DMS114 treated with DMSO at 0.1 percent for 48 hours (cell line): ENCODE measurements around the gene COL23A1.

Source experiments
- DNase-seq: peaks from one replicate; lab custom pipeline; 2025; ENCODE audit not compliant: unreplicated experiment; lab: John Stamatoyannopoulos, UW

Gene COL23A1

DNA sequence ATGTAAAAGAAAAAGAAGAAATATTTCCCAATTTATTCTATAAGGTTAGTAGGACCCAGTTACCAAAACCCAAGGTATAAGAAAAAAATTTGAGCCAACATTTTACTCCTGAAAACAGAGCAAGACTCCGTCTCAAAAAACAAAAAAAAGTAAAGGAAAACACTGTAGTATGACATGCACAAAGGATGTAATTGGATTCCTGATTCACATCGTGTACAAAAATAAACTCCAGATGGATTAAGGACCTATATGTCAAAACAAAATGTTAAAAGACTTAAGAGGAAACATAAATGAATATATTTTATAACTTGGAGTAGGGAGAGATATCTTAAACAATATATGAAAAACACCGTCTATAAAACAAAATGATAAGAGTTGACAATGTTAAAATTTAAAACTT, 371.4 kb downstream of the COL23A1 start:
- DNase-seq = no peak

DNA sequence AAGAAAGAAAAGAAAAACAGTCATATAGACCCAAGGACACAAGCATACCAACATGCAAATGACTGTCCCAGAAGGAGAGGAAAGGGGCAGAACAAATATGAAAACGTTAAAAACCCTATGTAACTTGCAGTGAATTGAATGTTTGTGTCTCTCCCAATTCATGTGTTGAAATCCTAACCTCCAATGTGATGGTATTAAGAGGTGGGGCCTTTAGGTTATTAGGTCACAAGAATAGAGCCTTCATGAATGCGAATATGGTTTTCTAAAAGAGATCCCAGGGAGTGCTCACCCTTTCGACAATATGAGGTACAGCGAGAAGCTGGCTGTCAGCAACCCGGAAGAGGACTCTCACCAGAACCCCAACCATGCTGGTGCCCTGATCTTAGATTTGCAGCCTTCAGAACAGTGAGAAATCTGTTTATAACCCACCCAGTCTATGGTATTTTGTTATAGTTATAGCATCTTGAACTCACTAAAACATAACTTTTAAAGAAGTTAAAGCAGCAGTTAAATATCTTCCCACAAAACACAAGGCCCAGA, 371.9 kb downstream of the COL23A1 start:
- DNase-seq = no peak

DNA sequence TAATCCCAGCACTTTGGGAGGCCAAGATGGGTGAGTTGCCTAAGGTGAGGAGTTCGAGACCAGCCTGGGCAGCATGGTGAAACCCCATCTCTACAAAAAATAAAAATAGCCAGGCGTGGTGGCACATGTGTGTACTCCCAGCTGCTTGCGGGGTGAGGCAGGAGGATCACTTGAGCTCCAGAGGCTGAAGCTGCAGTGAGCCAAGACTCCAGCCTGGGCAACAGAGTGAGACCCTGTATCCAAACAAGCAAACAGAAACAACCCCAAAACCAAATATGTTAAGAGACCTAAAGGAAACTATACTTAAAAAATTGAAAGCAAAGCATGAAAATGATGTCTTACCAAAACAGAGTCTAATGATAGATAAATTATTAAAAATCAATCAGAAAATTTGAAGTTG, 373.4 kb downstream of the COL23A1 start:
- DNase-seq = no peak

DNA sequence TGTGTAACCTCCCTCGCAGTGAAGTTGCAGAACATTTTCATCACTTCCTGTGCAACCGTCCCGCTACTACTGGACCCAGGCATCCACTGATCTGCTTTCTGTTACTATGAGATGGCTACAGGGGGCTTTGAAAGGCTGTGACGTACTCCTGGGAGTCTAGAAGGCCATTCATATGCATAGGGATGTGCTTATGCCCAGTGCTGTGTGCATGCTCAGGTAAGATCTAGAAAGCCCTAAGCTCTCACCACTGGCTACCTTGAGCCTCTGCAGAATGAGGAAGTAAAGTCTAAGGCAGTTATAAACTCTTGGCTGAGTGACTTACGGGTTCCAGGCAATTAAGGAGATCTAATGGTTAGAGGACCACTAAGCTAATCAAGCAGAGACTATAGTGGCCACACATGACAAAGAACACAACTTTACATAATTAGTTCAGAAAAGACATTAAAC, 374.1 kb downstream of the COL23A1 start:
- no peak for DNase-seq

DNA sequence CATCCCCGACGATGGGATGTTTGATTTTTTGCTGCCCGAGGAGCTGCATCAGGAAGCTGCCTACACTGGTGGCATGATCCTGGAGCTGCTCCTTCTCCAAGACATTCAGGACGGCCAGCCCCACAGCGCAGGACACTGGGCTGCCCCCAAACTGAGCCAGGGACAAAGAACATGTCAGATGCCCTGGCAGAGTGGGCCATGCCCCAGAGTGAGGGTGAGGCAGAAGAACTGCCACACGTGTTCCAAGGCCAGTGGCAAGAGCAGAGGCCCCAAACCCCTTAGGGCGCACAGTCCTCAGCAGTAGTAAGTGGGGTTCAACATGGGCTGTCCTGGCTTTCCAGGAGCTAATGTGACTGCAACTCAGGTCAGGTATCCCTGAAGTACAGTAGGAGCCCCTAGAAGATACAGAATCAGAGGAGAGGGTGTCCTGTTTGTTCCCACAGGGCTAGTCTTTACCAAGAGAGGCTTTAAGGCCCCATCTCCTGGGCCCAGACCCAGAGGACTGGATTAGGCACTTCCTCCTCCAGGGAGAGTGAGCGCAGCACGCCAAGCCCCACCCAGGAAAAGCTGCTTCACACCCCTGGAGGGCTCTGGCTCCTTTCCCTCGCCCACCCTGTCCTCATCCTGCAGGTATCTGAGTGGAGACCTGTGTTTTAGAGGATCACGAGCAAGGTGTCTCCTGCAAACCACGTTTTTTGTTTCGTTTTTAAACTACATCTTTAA, 374.8 kb downstream of the COL23A1 start:
- no peak for DNase-seq

DNA sequence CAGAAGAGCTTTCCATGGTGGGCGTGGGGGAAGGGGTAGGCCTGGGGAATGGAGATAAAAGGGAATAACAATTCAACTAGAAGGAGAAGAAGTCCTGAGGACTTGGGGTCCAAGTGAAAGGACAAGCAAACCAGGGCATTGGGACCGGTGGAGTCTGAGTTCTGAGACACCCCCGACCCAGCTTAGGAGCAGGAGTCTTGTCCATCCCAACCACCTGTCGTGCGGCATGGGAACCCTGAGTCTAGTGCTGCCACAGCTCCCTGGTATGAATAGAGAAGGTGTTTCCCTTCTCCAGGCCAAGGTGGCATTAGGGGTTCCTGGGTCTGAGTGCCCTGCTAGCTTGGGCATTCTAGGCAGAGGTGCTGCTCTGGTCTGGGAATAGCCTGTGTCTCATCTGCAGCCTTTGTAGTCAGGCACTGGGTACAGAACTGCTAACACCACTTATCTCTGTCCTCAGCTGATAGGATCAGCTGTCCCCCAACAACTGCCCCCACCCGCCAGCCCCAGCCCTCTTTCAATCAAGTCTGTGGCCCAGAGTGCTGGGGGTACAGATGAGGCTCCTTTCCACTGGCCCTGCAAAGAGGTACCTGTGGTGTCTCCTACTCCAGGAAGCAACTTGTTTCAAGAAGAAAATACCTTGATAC, 375.9 kb downstream of the COL23A1 start:
- DNase-seq = no peak

DNA sequence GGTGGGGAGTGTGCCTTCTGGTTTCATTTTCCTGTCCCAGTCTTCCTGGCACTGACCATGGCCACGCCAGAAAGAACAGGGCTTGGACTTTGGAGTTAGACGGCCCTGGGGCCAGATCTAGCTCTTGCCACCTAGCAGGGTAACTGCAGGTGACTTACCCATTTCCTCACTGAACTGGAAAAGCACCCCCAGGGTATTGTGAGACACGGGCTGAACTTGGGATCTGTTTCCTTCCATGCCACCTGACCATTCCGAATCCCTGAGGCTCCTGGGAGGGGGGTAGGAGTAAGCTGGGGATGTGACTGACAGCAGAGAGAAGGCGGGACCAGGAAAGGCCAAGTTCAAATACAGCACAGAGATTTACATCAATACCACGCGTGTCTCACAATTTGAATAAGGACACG, 376.4 kb downstream of the COL23A1 start:
- no peak for DNase-seq

DNA sequence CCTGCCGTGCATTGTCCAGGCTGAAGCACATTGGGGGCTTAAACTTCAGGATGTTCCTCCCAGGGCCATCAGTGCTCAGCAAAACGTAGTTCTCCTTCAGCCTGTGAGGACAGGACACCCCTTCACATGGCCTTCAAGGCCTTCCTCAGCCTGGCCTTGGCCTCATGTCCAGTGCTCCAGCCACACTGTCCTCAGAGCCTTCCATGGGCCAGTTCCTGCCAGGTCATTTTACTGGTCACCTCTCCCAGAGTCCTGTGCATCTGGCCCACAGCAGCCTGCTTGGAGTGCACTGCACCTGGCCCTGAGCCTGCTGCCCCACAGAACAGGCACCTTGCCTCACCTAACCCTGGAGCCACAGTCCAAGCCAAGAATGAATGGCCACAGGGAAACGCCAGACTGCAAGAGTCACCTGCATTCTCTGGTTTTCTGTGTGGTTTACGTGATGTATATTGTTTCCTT, 377.2 kb downstream of the COL23A1 start:
- DNase-seq = no peak

DNA sequence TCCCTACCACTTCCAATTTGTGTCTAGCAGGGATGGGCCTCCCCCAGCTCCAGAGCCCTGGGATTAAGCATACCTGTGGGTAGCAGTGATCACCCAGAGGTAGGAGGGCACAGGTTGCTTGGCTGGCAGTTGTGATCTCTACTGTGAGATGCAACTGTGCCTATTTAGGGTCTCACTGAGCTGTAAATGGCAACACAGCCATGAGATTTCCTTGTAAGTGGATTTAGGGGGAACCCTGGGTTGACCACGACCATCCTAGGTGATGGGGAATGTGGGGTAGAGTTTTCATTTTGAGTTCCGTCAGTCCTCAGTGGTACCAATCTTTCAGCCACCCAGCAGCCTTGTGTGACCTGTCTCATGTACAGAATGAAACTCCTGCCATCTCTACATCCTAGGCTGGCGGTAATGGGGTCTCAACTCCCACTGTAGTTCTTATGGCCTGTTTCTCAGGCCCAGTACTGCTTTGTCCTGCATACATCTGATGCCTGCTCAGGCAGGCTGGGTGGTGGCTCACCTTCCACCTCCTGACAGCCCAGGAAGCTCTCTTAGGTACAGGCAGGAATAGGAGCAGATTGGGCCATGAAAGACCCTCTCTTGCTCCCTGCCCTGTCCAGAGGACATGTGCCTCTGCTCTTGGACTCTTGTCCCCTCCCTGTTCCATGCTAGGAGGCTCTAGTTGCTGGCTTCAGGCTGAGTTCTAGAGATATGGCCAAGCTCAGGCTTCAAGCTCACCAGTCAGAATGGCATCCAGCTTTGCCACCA, 377.8 kb downstream of the COL23A1 start:
- no peak for DNase-seq

DNA sequence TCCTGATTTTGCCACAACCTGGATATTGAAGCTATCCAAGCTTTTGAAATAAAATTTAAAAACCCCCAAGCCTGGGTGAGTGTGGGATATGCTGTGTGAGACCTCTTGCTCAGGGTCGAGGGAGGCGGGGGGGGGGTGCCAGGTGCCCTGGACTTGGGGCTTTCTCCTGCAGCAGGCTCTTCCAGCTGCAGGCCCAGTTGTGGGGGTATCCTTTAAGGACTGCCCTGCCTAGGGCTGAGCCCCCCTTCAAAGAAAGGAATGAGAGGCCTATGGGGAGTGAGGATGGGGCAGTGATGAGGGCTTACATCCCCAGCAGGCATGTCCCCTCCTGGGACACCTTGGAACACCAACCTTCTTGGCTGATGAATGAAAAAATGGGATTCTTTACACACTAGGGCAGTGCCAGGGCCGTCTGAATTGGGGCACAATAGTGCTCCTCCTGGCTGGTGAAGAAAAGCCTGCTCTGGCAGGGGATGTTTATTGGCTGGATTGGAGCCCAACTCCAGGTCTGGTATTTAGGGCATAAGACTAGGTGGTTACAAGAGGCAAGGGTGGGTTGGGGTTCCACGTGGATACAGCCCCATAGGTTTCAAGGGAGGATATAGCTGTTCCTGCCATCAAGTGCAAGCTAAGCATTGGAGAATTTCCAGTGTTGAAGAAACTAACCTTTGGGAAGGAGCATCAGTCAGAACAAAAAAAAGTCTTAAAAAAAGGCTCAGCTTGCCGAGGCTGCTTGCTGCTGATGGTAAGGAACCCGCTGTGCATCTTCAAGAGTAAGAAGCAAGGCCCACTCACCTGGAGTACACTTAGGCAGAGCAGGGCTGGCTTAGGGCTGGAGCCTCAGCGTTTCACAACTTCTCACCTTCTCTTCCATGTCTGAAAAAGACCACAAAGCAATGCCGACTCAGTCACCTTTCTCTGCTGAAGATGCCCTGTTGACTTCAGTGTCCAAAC, 378.8 kb downstream of the COL23A1 start:
- no peak for DNase-seq

DNA sequence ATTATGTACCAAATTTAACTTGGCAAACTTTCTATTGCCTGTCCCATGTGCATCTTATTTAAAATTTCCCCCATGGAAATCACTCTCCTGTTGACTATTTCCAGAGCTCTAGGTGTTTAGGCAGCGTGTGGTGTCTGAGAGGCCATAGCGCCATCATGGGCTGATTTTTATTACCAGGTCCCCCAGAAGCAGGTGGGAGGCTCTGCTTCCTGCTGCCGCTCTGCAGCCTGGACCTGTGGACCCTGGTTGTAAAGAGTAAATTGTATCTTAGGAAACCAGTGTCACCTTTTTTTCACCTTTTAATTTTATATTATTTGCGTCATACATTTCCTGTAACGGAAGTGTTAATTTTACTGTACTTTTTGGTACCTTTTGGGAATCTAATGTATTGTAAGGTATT, 379.5 kb downstream of the COL23A1 start:
- DNase-seq = no peak

DNA sequence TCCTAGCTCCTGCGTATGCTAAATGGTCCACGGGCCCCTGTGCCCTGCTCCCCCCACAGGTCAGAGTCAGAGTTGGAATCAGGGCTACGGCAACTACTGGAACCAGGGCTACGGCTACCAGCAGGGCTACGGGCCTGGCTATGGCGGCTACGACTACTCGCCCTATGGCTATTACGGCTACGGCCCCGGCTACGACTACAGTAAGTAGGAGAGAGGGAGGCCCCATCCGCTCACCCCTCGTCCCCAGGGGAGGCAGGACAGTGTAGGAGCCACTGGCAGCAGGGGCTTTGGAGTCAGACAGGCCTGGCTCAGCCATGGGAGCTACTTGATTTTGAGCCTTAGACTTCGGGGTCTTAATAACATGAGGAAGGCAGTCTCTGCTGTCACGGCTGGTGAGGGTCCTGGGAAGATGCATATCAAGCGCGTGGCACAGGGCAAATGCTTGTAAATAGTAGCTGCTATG, 380.1 kb downstream of the COL23A1 start:
- DNase-seq = no peak

DNA sequence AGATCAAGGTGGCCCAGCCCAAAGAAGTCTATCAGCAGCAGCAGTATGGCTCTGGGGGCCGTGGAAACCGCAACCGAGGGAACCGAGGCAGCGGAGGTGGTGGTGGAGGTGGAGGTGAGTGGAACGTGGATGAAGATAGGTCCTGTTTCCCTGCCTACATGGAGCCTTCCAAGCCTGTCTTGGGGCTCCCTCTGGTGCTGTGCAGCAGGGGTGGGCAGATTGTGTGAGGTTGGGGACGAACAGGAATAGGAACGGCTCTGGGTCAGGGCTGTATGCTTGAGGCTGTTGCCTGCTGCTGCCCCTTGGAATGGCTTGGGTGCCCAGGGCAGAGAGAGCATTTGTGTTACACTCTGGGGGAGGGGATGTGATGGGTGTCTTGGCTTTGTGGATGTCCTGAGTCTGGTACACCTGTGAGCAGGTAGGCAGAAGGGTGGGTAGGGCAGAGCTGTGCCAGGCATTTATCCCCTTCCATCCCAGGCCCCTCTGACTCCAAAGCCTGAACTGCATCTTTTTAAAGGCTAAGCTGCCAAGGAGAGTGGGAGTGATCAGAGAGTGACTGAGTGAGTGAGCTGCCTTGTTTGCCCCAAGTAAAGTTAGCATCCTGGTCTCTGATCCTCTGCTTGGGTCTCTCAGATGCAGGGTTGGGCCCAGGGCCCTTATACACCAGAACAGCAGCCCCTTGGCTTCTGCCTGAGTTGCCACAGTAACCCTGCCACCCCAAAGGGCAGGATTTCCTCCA, 380.7 kb downstream of the COL23A1 start:
- DNase-seq = no peak

DNA sequence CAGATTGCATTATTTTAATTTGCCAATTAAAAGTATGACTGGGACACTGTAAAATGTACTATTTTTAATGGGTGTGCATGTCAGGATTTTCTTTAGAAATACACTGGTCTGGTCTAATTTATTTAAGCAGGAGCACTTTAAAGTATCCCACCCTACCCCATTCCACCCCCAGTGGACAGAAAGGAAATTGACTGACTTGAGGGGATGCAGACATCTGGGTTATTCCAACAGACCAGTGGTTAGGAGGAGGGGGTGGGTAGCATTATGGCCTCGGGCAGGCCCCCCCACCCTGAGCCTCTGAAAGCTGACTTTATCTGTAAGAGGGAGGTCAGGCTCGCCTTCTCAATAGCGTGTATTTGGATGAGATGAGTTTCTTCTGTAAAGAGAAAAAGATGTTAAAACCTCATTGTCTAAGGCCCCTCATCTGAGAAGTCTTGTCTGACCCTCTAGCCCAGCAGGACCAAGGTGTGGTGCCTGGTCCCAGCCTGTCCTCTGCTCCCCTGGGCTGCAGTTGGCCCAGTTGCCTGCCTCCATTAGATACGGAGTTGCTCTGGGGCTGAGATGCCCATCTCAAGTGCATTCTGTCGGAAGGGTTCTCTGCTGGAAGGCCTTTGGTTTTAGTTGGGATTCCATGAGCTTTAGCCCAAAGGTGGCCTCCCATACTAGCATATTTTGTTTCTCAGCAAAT, 381.5 kb downstream of the COL23A1 start:
- peak; percentile 42 for DNase-seq

DNA sequence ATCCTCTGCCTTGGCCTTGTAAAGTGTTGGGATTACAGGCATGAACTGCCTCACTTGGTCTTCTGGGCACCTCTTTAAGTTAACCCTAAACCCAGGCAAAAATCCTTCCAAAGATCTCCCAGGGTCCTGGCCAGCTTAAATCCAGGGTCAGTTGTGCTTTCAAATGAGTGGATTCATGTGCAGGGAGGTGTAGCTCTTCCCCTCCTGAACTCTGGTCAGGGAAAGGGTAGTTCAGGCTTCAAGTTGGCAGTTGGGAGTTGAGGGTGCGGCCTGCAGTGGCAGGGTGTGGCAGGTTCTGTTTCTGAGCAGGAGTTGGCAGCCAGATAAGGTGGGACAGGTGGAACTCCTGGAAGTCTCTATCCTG, 382.3 kb downstream of the COL23A1 start:
- no peak for DNase-seq

DNA sequence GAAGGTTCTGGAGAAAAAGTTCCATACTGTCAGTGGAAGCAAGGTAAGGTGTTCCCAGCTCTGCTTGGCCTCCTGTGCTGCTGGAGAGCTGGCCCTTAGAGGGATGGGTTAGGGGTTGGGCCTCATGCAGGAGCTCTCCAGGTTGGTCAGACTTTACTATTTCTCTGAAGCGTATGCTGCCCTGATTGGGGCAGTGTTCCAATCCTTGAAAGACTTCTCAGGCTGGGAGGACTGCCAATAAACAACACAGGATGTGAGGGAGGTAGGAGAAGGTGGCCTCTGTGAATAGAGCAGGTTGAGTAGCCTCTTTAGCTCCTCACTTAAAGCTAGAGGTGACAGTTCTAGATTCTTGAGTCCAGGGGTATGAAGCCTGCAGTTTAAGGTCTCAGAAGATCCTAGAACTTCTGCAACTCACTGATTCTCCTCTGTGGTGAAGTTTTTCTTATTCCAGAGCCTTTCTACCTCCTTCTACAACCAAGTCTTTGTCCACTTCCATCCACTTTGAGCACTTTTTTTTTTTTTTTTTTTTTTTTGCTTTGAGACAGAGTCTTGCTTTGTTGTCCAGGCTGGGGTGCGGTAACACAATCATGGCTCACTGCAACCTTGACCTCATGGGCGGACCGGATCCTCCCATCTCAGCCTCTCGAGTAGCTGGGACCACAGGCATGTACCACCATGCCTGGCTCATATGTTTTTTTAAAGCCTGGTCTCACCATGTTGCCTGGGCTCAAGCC, 382.8 kb downstream of the COL23A1 start:
- no peak for DNase-seq

DNA sequence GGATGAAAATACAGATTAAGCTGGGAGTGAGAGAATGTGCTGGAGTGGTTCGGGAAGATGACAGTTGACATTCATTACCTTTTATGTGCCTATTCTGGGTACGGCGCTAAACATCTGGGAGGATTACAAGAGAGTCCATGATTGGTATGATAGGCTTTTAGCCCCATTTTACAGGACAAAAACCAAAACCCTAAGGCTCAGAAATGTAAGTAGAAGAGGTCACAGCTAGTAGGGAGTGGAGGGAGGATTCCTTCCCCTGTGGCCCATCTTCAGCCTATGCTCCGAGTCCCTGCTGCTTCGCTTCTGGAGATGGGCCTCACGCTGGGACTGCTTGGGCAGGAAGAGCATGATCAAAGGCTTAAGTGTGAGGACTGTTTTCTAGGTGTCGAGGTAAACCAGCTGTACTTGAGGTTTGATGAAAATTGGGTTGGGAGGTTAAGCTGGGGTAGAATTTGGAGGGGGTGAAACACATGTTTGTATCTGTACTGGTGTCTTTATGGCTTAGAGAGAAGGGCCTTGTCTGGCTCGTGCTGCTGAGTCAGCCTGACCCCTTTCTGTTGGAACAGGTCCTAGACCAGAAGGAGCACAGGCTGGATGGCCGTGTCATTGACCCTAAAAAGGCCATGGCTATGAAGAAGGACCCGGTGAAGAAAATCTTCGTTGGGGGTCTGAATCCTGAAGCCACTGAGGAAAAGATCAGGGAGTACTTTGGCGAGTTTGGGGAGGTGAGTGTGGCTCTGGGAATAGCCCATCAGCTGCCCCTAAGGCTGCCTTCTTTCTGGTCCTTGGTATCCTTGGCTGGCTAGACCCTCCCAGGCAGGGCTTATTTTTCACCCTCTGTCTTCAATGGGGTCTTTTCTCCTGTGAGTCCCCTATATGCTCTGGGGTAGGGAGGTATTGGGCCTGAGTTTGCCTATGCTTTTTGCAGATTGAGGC, 383.8 kb downstream of the COL23A1 start:
- no peak for DNase-seq

DNA sequence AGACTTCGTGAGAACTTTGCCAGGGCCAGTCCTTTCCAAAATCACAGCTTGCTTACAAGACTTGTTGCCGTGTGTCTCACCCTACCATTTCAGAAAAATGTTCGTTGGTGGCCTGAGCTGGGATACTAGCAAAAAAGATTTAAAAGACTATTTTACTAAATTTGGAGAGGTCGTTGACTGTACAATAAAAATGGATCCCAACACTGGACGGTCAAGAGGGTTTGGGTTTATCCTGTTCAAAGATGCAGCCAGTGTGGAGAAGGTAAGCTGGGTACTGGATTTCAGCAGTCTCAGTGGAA, 384.5 kb downstream of the COL23A1 start:
- DNase-seq = no peak
